GM19193 (cell line): ENCODE data around the gene HCN1.

Experiments used
- POLR2A ChIP-seq: IDR thresholded peaks from 4 replicates; pipeline ENCODE4 v1.6.1; 2011; ENCODE audit not compliant: insufficient read depth, insufficient read length; ENCODE audit errors: extremely low read depth

The HCN1 gene

GRCh38 chr5:45696206-45696836 is at the start of gene HCN1:
Gene HCN1, minus strand, starts transcription at chr5:45696380.
- TF ChIP-seq POLR2A, result no peak

GRCh38 chr5:45741110-45741509 is 44.9 kb upstream of the HCN1 start:
- no peak for TF ChIP-seq POLR2A

- no peak for TF ChIP-seq POLR2A
Observed at GRCh38 chr5:45737153-45737552, 41.0 kb upstream of the HCN1 start.

GRCh38 chr5:45725537-45725936 is 29.4 kb upstream of the HCN1 start:
- no peak for TF ChIP-seq POLR2A

GRCh38 chr5:45697201-45697600 is 1.0 kb upstream of the HCN1 start:
- no peak for TF ChIP-seq POLR2A

- TF ChIP-seq POLR2A, result no peak
Observed at GRCh38 chr5:45695804-45696156, 400 bp downstream of the HCN1 start.

GRCh38 chr5:45694971-45695803 is 993 bp downstream of the HCN1 start:
- no peak for TF ChIP-seq POLR2A

- no peak for TF ChIP-seq POLR2A
Observed at GRCh38 chr5:45694255-45694814, 1.8 kb downstream of the HCN1 start.

GRCh38 chr5:45692481-45692880 is 3.7 kb downstream of the HCN1 start:
- no peak for TF ChIP-seq POLR2A

- no peak for TF ChIP-seq POLR2A
Observed at GRCh38 chr5:45691656-45692055, 4.5 kb downstream of the HCN1 start.

- no peak for TF ChIP-seq POLR2A
Observed at GRCh38 chr5:45687701-45688100, 8.5 kb downstream of the HCN1 start.

GRCh38 chr5:45686620-45687019 is 9.6 kb downstream of the HCN1 start:
- no peak for TF ChIP-seq POLR2A

- no peak for TF ChIP-seq POLR2A
Observed at GRCh38 chr5:45684118-45684517, 12.1 kb downstream of the HCN1 start.

- no peak for TF ChIP-seq POLR2A
Observed at GRCh38 chr5:45680950-45681349, 15.2 kb downstream of the HCN1 start.

GRCh38 chr5:45677524-45677923 is 18.7 kb downstream of the HCN1 start:
- TF ChIP-seq POLR2A, result no peak

- TF ChIP-seq POLR2A, result no peak
Observed at GRCh38 chr5:45672271-45672670, 23.9 kb downstream of the HCN1 start.
